Measurements from ENCODE around the gene SNX25. TPM values are rescaled to one million over a fixed set of nuclear protein-coding genes. Genes with fewer than 3 reads are reported as not detected.
A peak's percentile ranks its signal among the peaks of the same experiment; 100 is the strongest.

Gene SNX25
- total RNA-seq, 1 donor from 2014 or later = 26.4 TPM

DNA sequence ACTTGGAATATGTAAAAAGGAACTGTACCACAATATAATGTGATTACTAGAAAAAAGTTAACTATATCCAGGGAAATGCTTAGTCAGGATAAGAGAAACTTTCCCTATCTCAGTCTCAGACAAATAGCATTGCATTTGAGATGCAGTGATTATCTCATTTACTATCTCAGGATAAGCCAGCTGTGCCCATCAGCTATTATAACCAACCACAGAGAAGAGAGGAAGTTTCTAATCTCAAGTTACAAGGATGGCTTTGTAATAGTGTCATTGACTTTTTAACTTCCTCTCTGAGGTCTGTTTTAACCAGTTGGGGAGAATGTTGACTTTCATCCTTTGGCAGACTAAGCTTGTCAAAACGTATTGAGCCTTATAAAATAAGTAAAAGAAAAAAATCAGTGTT, 56.5 kb downstream of the SNX25 start:
- DNase-seq = peak; percentile 15

DNA sequence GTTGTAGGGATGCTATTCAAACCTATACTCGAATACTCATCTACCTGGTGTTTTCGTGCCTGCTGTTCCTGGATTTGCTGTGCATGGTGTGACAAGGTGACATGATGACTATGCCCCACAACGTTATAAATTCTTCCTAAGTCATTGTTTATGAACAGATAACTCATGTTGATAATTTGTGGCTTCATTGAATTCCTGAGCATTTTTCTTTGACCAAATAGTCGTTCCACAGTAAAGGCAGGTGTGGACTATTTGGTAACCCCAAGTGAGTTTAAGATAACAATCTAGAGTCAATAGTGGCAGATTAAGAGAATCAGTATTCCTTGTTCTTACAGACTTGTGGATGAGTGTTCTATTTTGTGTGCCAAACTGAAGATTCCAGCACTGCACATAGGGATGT, 59.9 kb downstream of the SNX25 start:
- no peak for DNase-seq

DNA sequence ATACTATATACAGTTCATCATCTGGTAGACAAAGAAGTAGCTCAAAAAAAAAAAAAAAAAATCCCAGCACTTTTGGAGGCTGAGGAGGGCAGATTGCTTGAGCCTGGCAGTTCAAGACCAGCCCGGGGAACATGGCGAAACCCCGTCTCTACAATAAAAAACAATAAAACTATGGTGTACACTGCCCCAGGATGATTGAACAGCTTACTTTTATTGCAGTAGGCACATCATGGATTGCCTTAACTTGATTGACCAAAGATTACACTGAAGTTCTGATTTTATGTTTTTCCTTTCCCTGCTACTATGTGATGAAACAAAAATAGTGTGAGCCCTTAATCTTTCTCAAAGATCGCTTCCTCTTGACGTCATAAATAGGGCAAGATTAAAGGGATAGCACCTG, 60.6 kb downstream of the SNX25 start:
- no peak for DNase-seq

- DNase-seq = no peak
Measured at GRCh38 chr4:185270885-185271284, 61.5 kb downstream of the SNX25 start.

DNA sequence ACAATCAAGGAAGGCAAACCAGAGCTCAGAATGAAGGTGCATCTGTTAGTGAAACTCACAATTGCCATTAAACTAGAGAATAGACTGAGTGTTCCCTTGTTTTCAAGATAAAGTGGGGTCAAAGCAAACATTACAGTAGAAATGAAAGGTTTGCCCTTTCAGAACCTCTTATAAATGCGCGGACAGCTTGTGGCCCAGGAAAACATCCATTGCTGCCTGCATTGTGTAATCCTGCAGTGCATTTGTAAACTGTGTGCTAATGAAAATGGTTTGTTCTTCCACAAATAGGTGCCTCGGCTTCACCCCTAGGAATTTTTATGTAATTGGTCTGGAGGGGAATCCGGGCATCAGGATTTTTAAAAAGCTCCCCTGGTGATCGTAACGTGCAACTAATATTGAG, 62.8 kb downstream of the SNX25 start:
- no peak for DNase-seq

DNA sequence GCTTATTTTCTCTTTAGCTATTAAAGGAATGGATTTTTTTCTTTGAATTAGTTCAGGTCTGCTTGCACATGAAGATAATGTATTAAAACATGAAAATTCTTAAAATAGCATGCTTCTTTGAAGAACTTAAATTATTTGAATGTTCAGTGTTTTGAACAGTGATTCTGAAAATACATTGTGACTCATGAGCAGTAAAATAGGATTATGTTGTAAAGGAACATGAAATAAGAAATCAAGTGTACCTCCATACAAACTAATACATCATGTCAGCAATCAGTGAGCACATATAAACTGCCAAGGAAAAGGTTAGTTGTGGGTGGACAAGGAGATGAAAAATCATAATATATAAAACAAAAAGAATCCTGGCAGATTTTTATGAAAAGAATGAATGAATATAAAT, 66.1 kb downstream of the SNX25 start:
- no peak for DNase-seq

- no peak for DNase-seq
Measured at GRCh38 chr4:185276036-185276435, 66.6 kb downstream of the SNX25 start.

DNA sequence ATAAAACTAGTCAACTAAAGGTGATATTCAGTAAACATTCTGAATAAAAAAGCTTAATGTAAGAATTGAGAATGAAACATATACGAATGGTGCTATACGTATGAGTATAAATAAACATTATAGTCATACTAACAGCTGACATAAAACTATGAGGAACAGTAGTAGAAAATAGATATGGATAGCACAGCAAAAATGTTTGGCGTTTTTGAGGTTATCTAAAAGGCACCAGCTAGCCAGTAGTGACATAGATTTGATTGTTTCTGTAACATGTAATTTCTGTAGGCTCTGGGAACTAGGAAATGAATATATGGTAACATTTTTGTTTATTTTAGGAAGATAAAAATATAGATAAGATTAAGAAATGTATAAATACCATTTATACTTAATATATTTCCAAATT, 69.3 kb downstream of the SNX25 start:
- no peak for DNase-seq

GRCh38 chr4:185280608-185281007, 71.2 kb downstream of the SNX25 start:
- no peak for DNase-seq

GRCh38 chr4:185282968-185283367, 73.6 kb downstream of the SNX25 start:
- no peak for DNase-seq

DNA sequence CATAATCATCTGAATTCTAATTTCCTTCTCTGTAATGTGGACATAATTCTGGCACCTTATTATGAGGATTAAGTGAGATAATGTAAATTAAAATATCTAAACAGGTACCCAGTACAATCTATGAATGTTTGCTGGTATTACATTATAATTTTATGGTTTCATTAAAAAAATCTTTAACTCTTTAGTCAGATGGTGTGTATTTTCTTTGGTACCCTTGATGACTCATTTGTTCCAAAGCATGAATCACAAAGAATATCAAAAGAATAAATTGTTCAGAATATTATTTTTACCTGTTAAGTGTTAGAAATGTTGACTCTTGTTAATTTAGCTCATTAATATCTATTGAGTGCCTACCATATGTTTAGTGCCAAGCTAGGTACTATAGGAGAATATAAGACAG, 74.3 kb downstream of the SNX25 start:
- no peak for DNase-seq

- no peak for DNase-seq
Measured at GRCh38 chr4:185285632-185286393, 76.4 kb downstream of the SNX25 start.

DNA sequence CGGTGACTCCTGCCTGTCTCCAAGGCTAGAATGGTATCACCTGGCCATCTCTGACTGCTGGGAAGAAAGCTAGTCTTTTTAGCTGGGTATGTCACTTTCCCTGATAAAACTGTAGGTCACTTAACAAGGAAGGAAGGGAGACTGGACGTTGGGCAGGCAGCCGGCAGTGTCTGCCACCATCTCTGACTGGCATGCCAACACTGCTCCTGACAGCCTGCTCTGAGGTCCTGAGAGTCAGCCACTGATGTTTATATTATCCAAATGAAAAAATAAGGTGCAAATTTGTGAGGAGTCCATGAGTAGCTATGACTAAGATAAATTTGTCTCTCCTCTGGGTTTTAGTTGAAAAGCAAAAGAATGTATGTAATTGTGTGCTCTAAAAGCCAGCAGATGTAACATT, 77.2 kb downstream of the SNX25 start:
- DNase-seq = no peak

DNA sequence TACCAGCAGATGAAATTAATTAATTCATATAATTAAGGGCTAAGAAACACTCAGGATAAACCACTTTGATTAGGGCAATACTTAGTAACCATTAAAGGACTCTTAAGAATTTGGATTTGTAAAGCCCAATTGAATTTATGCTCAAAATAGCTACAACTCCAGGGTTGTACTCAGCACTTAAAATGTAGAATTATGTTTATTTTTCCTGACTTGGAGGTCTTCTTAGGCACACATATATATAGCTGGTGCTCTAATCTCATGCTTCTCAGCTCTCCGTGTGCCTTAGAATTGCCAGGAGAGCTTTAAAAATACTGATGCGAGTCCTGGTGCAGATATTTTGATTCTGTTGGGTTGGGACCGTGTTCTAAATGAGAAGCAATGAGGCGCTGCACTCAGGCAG, 77.6 kb downstream of the SNX25 start:
- no peak for DNase-seq

DNA sequence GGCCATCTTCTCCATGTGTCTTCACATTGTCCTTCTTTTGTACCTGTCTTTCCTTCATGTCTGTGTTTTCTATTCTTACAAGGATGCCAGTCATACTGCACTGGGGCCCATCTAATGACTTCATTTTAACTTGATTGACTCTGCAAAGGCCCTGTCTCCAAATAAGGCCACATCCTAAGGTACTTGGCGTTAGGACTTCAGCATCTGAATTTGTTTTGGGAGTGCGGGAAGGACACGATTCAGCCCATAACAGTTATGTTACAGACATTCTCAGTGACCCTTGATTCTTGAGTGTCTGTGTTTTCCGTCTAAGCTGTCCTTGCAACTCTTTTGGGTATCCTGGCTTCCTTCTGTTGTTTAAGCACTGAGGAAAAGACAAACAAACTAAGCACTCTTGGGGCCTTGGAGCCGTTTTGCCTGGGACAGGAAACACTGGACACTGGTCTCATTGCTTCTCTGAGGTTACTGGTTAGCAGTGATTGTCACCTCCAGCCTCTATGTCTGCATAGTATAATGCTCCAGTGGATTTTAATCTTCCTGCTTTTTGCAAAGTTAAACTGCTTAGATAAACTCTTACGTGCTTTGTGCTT, 80.7 kb downstream of the SNX25 start:
- peak; percentile 10 for DNase-seq

DNA sequence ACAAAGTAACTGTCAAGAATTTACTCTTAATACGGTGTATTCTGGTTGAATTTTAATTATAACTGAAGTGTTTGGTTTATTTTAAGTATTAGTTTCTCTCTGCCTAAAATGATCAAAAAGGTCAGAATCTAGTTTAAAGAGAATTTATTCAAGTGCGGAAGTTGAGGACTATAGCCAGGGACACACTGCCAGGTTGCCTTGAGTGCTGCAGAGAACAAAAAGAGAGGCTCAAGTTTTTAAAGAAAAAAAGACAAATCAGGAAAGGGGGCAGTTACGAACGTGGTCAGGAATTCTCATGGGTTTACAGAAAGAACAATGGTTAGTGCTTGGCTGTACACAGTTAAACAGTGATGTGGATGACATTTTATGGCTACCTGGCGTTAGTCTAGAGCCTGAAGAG, 81.3 kb downstream of the SNX25 start:
- DNase-seq = no peak

DNA sequence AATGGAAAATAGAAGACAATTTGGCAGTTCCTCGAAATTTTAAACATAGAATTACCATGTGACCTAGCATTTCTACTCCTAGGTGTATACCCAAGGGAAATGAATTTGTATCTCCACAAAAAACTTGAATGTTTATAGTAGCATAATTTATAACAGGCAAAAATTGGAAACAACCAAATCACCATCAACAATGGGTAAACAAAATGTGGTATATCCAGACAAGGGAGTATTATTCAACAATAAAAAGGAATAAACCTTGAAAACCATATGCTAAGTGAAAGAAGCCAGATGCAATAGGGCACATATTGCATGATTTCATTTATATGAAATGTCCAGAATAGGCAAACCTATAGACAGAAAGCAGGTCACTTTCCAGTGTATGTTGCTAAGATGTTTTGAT, 83.8 kb downstream of the SNX25 start:
- no peak for DNase-seq

- DNase-seq = no peak
Measured at GRCh38 chr4:185296665-185297460, 87.5 kb downstream of the SNX25 start.

- no peak for DNase-seq
Measured at GRCh38 chr4:185298728-185299430, 89.5 kb downstream of the SNX25 start.

- DNase-seq = no peak
Measured at GRCh38 chr4:185304541-185304940, 95.1 kb downstream of the SNX25 start.

- peak; percentile 48 for DNase-seq
Measured at GRCh38 chr4:185304944-185305690, 95.7 kb downstream of the SNX25 start.

DNA sequence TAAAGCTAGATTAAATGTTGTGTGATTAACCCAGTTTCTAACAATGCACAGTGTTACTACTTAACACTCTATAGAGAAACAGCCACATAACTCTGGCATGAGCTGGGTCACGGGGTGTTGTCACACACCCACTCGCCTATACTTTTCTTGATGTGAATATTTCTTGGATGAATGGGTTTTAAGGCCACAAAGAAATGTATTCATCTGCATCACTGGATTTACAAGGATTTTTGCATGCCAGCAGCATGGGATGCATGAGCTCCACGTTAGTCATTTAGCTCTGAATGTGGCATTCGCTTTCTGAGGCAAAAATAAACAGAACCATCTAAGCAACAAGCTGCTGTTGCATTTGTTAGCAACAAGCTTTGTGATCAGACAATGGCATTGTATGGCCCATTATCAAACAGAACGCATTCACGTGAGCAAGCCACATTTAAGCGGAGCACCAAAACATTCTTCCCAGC, 96.6 kb downstream of the SNX25 start:
- peak; percentile 14 for DNase-seq

Data from tongue (tissue), 2 donors.